ENCODE measurements around the gene SNX8. TPM values are rescaled to one million over a fixed set of nuclear protein-coding genes. Genes with fewer than 3 reads are reported as not detected.

SNX8 gene
- total and polyA plus RNA-seq, 4 donors = 8.7 to 20.8 (median 14.8) TPM

DNA sequence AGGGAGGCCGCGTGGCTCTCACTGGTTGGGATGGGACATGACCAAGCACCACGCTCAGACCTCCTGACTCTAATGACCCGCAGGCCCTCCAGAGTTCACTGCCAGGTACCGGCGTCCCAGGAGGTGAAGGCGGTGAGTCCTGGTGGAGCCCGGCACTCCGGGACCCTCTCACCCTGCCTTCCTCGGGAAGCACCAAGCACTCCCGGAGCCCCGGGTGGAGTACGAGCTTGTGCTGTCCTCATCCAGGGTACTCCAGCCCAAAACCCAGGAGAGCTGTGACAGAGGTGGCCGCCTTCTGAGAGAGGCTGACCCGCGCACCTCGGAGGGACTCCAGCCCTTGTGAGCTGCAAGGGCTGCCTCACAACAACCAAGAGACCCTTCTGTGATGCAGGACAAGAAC lies 90.9 kb downstream of the SNX8 start:
- H3K9ac ChIP-seq (ENCODE audit: low read depth in 1 of 2, low read length in 2 of 2) = no peak overlapping the region
- H3K4me1 ChIP-seq (ENCODE audit: control insufficient read depth in 4 of 4, insufficient read depth in 4 of 4, low read length in 3 of 4) = no peaks in the 10 kb centered on the region
- H3K9me3 ChIP-seq (ENCODE audit: control insufficient read depth in 4 of 4, low read length in 3 of 4) = no peaks in the 10 kb centered on the region
- WGBS = 97% methylated on average over 17 of the region's 17 CpGs
- H3K27ac ChIP-seq (ENCODE audit: low read depth in 1 of 2, low read length in 2 of 2) = no peak overlapping the region
- H3K27me3 ChIP-seq (ENCODE audit: control insufficient read depth in 4 of 4, insufficient read depth in 4 of 4, low read length in 3 of 4) = no peaks in the 10 kb centered on the region
- H3K4me3 ChIP-seq (ENCODE audit: low read depth in 1 of 3, low read length in 3 of 3) = no peak overlapping the region
- TF ChIP-seq HNF4A (conservative IDR thresholded peaks at IDR 0.05) (no peak), RXRA (IDR thresholded peaks at IDR 0.05) (no peak)
- no peak for DNase-seq (ENCODE audit: low spot score)
- peaks cover 2 to 39% (median 9%) of the 10 kb centered on the region in 4 donors for H3K36me3 ChIP-seq (ENCODE audit: control insufficient read depth in 4 of 4, insufficient read depth in 3 of 4, low read depth in 1 of 4, low read length in 3 of 4)

- peaks cover 0 to 41% (median 12%) of the 10 kb centered on the region in 4 donors for H3K36me3 ChIP-seq (ENCODE audit: control insufficient read depth in 4 of 4, insufficient read depth in 3 of 4, low read depth in 1 of 4, low read length in 3 of 4)
- TF ChIP-seq ZBTB33 (IDR thresholded peaks at IDR 0.05) = no peak
- TF ChIP-seq GABPA (IDR thresholded peaks at IDR 0.05 in 1 of 2, conservative IDR thresholded peaks at IDR 0.05 in 1 of 2) = no peak
- TF ChIP-seq EGR1 (IDR thresholded peaks at IDR 0.05; ENCODE audit: low read depth in 2 of 2) = no peak
- no peak for TF ChIP-seq HNF4G (IDR thresholded peaks at IDR 0.05)
- TF ChIP-seq, protein P1, sequence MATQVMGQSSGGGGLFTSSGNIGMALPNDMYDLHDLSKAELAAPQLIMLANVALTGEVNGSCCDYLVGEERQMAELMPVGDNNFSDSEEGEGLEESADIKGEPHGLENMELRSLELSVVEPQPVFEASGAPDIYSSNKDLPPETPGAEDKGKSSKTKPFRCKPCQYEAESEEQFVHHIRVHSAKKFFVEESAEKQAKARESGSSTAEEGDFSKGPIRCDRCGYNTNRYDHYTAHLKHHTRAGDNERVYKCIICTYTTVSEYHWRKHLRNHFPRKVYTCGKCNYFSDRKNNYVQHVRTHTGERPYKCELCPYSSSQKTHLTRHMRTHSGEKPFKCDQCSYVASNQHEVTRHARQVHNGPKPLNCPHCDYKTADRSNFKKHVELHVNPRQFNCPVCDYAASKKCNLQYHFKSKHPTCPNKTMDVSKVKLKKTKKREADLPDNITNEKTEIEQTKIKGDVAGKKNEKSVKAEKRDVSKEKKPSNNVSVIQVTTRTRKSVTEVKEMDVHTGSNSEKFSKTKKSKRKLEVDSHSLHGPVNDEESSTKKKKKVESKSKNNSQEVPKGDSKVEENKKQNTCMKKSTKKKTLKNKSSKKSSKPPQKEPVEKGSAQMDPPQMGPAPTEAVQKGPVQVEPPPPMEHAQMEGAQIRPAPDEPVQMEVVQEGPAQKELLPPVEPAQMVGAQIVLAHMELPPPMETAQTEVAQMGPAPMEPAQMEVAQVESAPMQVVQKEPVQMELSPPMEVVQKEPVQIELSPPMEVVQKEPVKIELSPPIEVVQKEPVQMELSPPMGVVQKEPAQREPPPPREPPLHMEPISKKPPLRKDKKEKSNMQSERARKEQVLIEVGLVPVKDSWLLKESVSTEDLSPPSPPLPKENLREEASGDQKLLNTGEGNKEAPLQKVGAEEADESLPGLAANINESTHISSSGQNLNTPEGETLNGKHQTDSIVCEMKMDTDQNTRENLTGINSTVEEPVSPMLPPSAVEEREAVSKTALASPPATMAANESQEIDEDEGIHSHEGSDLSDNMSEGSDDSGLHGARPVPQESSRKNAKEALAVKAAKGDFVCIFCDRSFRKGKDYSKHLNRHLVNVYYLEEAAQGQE (IDR thresholded peaks at IDR 0.05) = no peak
- TF ChIP-seq FOXA1 (IDR thresholded peaks at IDR 0.05) = no peak
- TF ChIP-seq FOXA2 (IDR thresholded peaks at IDR 0.05) = no peak
- TF ChIP-seq RAD21 (IDR thresholded peaks at IDR 0.05) = no peak
- no peak for TF ChIP-seq HNF4A (conservative IDR thresholded peaks at IDR 0.05)
- TF ChIP-seq, protein P2, sequence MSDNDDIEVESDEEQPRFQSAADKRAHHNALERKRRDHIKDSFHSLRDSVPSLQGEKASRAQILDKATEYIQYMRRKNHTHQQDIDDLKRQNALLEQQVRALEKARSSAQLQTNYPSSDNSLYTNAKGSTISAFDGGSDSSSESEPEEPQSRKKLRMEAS (IDR thresholded peaks at IDR 0.05) = no peak
- TF ChIP-seq SP1 (IDR thresholded peaks at IDR 0.05) = no peak
- TF ChIP-seq TAF1 (conservative IDR thresholded peaks at IDR 0.05) = no peak
- TF ChIP-seq YY1 (IDR thresholded peaks at IDR 0.05) = no peak
- no peak for TF ChIP-seq NR2F2 (IDR thresholded peaks at IDR 0.05)
Observed at GRCh38 chr7:2222516-2222915, 91.7 kb downstream of the SNX8 start.

More at GRCh38 chr7:2222516-2222915, 91.7 kb downstream of the SNX8 start:
- Histone ChIP-seq H3K27me3 (ENCODE audit: control insufficient read depth in 4 of 4, insufficient read depth in 4 of 4, low read length in 3 of 4) (no peaks in the 10 kb centered on the region), H3K9ac (ENCODE audit: low read depth in 1 of 2, low read length in 2 of 2) (no peak overlapping the region), H3K27ac (ENCODE audit: low read depth in 1 of 2, low read length in 2 of 2) (no peak overlapping the region), H3K4me1 (ENCODE audit: control insufficient read depth in 4 of 4, insufficient read depth in 4 of 4, low read length in 3 of 4) (no peaks in the 10 kb centered on the region), H3K9me3 (ENCODE audit: control insufficient read depth in 4 of 4, low read length in 3 of 4) (no peaks in the 10 kb centered on the region), H3K4me3 (ENCODE audit: low read depth in 1 of 3, low read length in 3 of 3) (no peak overlapping the region)
- DNase-seq (ENCODE audit: low spot score) = no peak
- WGBS = 96% methylated on average over 22 of the region's 22 CpGs

All from liver (tissue), 9 donors.